ENCODE measurements around the gene PPARD. TPM values are rescaled to one million over a fixed set of nuclear protein-coding genes. Genes with fewer than 3 reads are reported as not detected.
A peak's percentile ranks its signal among the peaks of the same experiment; 100 is the strongest.

Gene PPARD
- total and polyA plus RNA-seq, 2 of the 13 experiments (the other 11 are each of a cell fraction or from before 2014, with no cell fraction given) = 6.1 to 13.3 TPM

DNA sequence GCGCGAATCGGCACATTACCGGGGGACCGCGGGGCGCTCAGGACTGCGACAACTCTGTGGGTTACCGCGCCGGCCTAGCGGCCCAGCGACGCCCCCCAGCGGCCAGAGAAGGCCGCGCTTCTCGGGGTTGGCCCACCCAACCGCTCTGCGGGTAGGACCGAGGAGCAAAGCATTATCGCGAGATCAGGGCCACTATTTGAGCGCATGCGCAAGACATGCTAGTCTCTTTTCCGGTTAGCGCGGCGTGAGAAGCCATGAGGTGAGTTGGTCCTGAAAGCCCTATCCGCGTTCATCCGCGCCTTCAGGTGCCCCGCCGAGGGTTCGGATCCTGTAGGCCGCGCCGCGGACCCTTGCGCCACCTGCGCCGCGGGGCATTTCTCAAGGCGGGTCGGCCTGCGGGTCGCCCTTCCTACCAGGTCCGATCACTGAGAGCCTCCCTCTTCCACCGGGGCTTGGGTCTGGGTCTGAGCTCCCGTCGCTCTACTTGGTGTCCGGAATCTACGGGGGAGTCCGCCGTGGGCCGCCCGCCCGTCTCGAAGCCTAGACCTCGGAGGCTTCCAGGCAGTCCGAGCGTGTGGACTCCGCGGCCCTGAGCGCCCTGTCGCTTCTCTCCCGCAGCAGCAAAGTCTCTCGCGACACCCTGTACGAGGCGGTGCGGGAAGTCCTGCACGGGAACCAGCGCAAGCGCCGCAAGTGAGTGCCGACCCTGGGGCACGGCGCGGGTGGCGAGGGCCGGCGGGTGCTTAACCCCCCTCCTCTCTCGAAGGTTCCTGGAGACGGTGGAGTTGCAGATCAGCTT, 126.0 kb downstream of the PPARD start, which contains the start of gene RPL10A (continued):
- TF ChIP-seq, protein P1, sequence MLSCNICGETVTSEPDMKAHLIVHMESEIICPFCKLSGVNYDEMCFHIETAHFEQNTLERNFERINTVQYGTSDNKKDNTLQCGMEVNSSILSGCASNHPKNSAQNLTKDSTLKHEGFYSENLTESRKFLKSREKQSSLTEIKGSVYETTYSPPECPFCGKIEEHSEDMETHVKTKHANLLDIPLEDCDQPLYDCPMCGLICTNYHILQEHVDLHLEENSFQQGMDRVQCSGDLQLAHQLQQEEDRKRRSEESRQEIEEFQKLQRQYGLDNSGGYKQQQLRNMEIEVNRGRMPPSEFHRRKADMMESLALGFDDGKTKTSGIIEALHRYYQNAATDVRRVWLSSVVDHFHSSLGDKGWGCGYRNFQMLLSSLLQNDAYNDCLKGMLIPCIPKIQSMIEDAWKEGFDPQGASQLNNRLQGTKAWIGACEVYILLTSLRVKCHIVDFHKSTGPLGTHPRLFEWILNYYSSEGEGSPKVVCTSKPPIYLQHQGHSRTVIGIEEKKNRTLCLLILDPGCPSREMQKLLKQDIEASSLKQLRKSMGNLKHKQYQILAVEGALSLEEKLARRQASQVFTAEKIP (CRISPR knock-in tag; IDR thresholded peaks at IDR 0.05; ENCODE audit: borderline replicate concordance) = no peak; the same call in 1 of the 2 replicates
- TF ChIP-seq NCOA1 (CRISPR knock-in tag; IDR thresholded peaks at IDR 0.05) (peak; percentile 97; the same call in 1 of the 2 replicates), HNRNPH1 (optimal IDR thresholded peaks at IDR 0.05; ENCODE audit: low read depth, low read length) (no peak), ZBTB3 (CRISPR knock-in tag; IDR thresholded peaks at IDR 0.05; ENCODE audit: borderline replicate concordance, low read depth) (peak; percentile 83; the same call in 1 of the 2 replicates), ZBTB40 (IDR thresholded peaks at IDR 0.05) (no peak), ZBTB40 (CRISPR knock-in tag; IDR thresholded peaks at IDR 0.05) (peak; percentile 85; the same call in 1 of the 2 replicates), MTA1 (CRISPR knock-in tag; IDR thresholded peaks at IDR 0.05; ENCODE audit: borderline replicate concordance) (peak; percentile 79; the same call in 1 of the 2 replicates), SMAD3 (CRISPR knock-in tag; IDR thresholded peaks at IDR 0.05) (peak; percentile 92), MTA3 (CRISPR knock-in tag; IDR thresholded peaks at IDR 0.05) (no peak), ZNF34 (CRISPR knock-in tag; IDR thresholded peaks at IDR 0.05; ENCODE audit: borderline replicate concordance) (peak; percentile 79), ISL2 (CRISPR knock-in tag; IDR thresholded peaks at IDR 0.05) (peak; percentile 89), ZNF382 (CRISPR knock-in tag; IDR thresholded peaks at IDR 0.05; ENCODE audit: borderline replicate concordance) (no peak)
- TF ChIP-seq, protein P2, sequence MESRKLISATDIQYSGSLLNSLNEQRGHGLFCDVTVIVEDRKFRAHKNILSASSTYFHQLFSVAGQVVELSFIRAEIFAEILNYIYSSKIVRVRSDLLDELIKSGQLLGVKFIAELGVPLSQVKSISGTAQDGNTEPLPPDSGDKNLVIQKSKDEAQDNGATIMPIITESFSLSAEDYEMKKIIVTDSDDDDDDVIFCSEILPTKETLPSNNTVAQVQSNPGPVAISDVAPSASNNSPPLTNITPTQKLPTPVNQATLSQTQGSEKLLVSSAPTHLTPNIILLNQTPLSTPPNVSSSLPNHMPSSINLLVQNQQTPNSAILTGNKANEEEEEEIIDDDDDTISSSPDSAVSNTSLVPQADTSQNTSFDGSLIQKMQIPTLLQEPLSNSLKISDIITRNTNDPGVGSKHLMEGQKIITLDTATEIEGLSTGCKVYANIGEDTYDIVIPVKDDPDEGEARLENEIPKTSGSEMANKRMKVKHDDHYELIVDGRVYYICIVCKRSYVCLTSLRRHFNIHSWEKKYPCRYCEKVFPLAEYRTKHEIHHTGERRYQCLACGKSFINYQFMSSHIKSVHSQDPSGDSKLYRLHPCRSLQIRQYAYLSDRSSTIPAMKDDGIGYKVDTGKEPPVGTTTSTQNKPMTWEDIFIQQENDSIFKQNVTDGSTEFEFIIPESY (CRISPR knock-in tag; IDR thresholded peaks at IDR 0.05) = peak; percentile 73
- TF ChIP-seq, protein P3, sequence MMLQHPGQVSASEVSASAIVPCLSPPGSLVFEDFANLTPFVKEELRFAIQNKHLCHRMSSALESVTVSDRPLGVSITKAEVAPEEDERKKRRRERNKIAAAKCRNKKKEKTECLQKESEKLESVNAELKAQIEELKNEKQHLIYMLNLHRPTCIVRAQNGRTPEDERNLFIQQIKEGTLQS (CRISPR knock-in tag; IDR thresholded peaks at IDR 0.05) = peak; percentile 80

Measured in HepG2 (cell line).